Measurements from ENCODE around the gene BTBD17.
A peak's percentile ranks its signal among the peaks of the same experiment; 100 is the strongest.

Gene BTBD17

GRCh38 chr17:74387365-74388218 is 25.9 kb upstream of the BTBD17 start:
- DNase-seq, result no peak

- DNase-seq, result peak; percentile 62
Observed at GRCh38 chr17:74386386-74386785, 24.7 kb upstream of the BTBD17 start.

GRCh38 chr17:74385201-74385600 is 23.5 kb upstream of the BTBD17 start:
- no peak for DNase-seq

GRCh38 chr17:74383141-74383540 is 21.5 kb upstream of the BTBD17 start:
- no peak for DNase-seq

GRCh38 chr17:74380959-74381808 is 19.5 kb upstream of the BTBD17 start:
- no peak for DNase-seq

- peak; percentile 53 for DNase-seq
Observed at GRCh38 chr17:74380086-74380958, 18.7 kb upstream of the BTBD17 start.

GRCh38 chr17:74379495-74380085 is 17.9 kb upstream of the BTBD17 start:
- peak; percentile 86 for DNase-seq

- DNase-seq, result no peak
Observed at GRCh38 chr17:74374858-74375257, 13.2 kb upstream of the BTBD17 start.

- no peak for DNase-seq
Observed at GRCh38 chr17:74373838-74374606, 12.4 kb upstream of the BTBD17 start.

- DNase-seq, result no peak
Observed at GRCh38 chr17:74372426-74372825, 10.8 kb upstream of the BTBD17 start.

GRCh38 chr17:74371653-74372147 is 10.0 kb upstream of the BTBD17 start:
- no peak for DNase-seq

GRCh38 chr17:74369665-74370490 is 8.2 kb upstream of the BTBD17 start:
- no peak for DNase-seq

- peak; percentile 54 for DNase-seq
Observed at GRCh38 chr17:74369221-74369620, 7.6 kb upstream of the BTBD17 start.

GRCh38 chr17:74368341-74369081 is 6.8 kb upstream of the BTBD17 start:
- DNase-seq, result peak; percentile 71

GRCh38 chr17:74367206-74367605 is 5.5 kb upstream of the BTBD17 start, which contains the start of gene GPR142:
Gene GPR142 (plus strand): TSS chr17:74367506. CDS start chr17:74369541, 2,035 bp downstream.
- DNase-seq, result no peak

GRCh38 chr17:74362810-74363498 is 1.3 kb upstream of the BTBD17 start:
- no peak for DNase-seq

GRCh38 chr17:74362069-74362405 is 369 bp upstream of the BTBD17 start:
- no peak for DNase-seq

- DNase-seq, result no peak
Observed at GRCh38 chr17:74360899-74361229, 804 bp downstream of the BTBD17 start.

- DNase-seq, result no peak
Observed at GRCh38 chr17:74359916-74360315, 1.8 kb downstream of the BTBD17 start.

All from RPMI8226 (cell line).